HEK293 (cell line): ENCODE data around the gene DNAJB7.

Experiments
- CTCF ChIA-PET: fragments of 350-600 bp; formaldehyde crosslinking; extraction: SDS; loops from one replicate; lab custom pipeline; 2021; ENCODE audit warnings: antibody characterized with exemption; lab: Yijun Ruan, JAX
- POLR2A ChIA-PET: fragments of 300-600 bp; formaldehyde crosslinking; extraction: SDS; loops from one replicate; lab custom pipeline; 2020; ENCODE audit warnings: antibody characterized with exemption, inconsistent platforms; lab: Yijun Ruan, JAX
- H3K27ac ChIP-seq: fragments of 200-500 bp; sonication (Bioruptor generic); 2 replicates; pipeline ENCODE4 v1.5.1; 2014; ENCODE audit warnings: low read depth, low read length, control low read depth, inconsistent platforms; ENCODE audit errors: extremely low read depth
- H3K36me3 ChIP-seq, 2 experiments: fragments of 200-500 bp in 1 of 2; sonication (Bioruptor generic) in 1 of 2; 1 replicate in 1 of 2; 2 replicates in 1 of 2; pipeline ENCODE4 v1.5.1; 2014 to 2017; ENCODE audit warnings: inconsistent platforms in 2 of 2, low read length in 2 of 2; ENCODE audit not compliant: control insufficient read depth in 2 of 2, insufficient read depth in 1 of 2
- H3K4me1 ChIP-seq: fragments of 200-500 bp; sonication (Bioruptor generic); 2 replicates; pipeline ENCODE4 v1.5.1; 2014; ENCODE audit warnings: mild to moderate bottlenecking, low read length, inconsistent platforms; ENCODE audit not compliant: control insufficient read depth, insufficient read depth
- H3K4me3 ChIP-seq: 2 replicates; pipeline ENCODE4 v1.5.1; 2011; ENCODE audit warnings: low read depth, mild to moderate bottlenecking, control low read depth, low read length, moderate library complexity
- H3K9me3 ChIP-seq: fragments of 200-500 bp; sonication (Bioruptor generic); 2 replicates; pipeline ENCODE4 v1.5.1; 2014; ENCODE audit warnings: low read depth, low read length, inconsistent platforms; ENCODE audit not compliant: control insufficient read depth, insufficient read depth
- EGR2 ChIP-seq: fragments of 450-650 bp; formaldehyde crosslinking; IDR thresholded peaks from 2 replicates; pipeline ENCODE4 v1.5.1; 2016; ENCODE audit warnings: low read depth, missing biosample characterization, missing genetic modification characterization
- MYNN ChIP-seq: fragments of 450-650 bp; formaldehyde crosslinking; IDR thresholded peaks from 2 replicates; pipeline ENCODE4 v1.5.1; 2016; ENCODE audit warnings: missing biosample characterization, missing genetic modification characterization, borderline replicate concordance
- OVOL3 ChIP-seq: fragments of 450-650 bp; formaldehyde crosslinking; IDR thresholded peaks from 2 replicates; pipeline ENCODE4 v1.5.1; 2016; ENCODE audit warnings: missing biosample characterization, missing genetic modification characterization
- PRDM1 ChIP-seq: fragments of 450-650 bp; formaldehyde crosslinking; IDR thresholded peaks from 2 replicates; pipeline ENCODE4; 2016; ENCODE audit warnings: missing biosample characterization, missing genetic modification characterization
- REPIN1 ChIP-seq: fragments of 450-650 bp; formaldehyde crosslinking; IDR thresholded peaks from 2 replicates; pipeline ENCODE4 v1.5.1; 2017; ENCODE audit warnings: missing biosample characterization, missing genetic modification characterization, low read depth
- SCRT2 ChIP-seq: fragments of 450-650 bp; formaldehyde crosslinking; IDR thresholded peaks from 2 replicates; pipeline ENCODE4 v1.5.1; 2016; ENCODE audit warnings: missing biosample characterization, missing genetic modification characterization
- SP7 ChIP-seq: fragments of 450-650 bp; formaldehyde crosslinking; IDR thresholded peaks from 2 replicates; pipeline ENCODE4 v1.5.1; 2016; ENCODE audit warnings: missing biosample characterization, missing genetic modification characterization
- ZBTB1 ChIP-seq: fragments of 450-650 bp; formaldehyde crosslinking; IDR thresholded peaks from 2 replicates; pipeline ENCODE4 v1.5.1; 2016; ENCODE audit warnings: missing biosample characterization, missing genetic modification characterization
- ZBTB21 ChIP-seq: fragments of 450-650 bp; formaldehyde crosslinking; IDR thresholded peaks from 2 replicates; pipeline ENCODE4 v1.5.1; 2017; ENCODE audit warnings: missing biosample characterization, missing genetic modification characterization
- ZFHX2 ChIP-seq: fragments of 450-650 bp; formaldehyde crosslinking; conservative IDR thresholded peaks from 2 replicates; pipeline ENCODE4 v1.5.1; 2016; ENCODE audit warnings: missing biosample characterization, missing genetic modification characterization
- ZNF155 ChIP-seq: fragments of 450-650 bp; formaldehyde crosslinking; IDR thresholded peaks from 2 replicates; pipeline ENCODE4 v1.5.1; 2016; ENCODE audit warnings: missing biosample characterization, missing genetic modification characterization
- ZNF2 ChIP-seq: fragments of 450-650 bp; formaldehyde crosslinking; IDR thresholded peaks from 2 replicates; pipeline ENCODE4 v1.5.1; 2016; ENCODE audit warnings: missing biosample characterization, missing genetic modification characterization
- ZNF214 ChIP-seq: fragments of 450-650 bp; formaldehyde crosslinking; IDR thresholded peaks from 2 replicates; pipeline ENCODE4 v1.5.1; 2017; ENCODE audit warnings: missing biosample characterization, mild to moderate bottlenecking, missing genetic modification characterization, borderline replicate concordance
- ZNF221 ChIP-seq: fragments of 450-650 bp; formaldehyde crosslinking; IDR thresholded peaks from 2 replicates; pipeline ENCODE4 v1.5.1; 2017; ENCODE audit warnings: missing biosample characterization, missing genetic modification characterization, borderline replicate concordance
- ZNF274 ChIP-seq, 2 experiments: fragments of 200-500 bp in 1 of 2; fragments of 450-650 bp in 1 of 2; sonication (Bioruptor generic) in 1 of 2; formaldehyde crosslinking in 1 of 2; IDR thresholded peaks; 2 replicates each; pipeline versions ENCODE4 v1.5.1 to v1.6.1; 2014 to 2016; ENCODE audit warnings: borderline replicate concordance in 1 of 2, inconsistent platforms in 1 of 2, low read length in 1 of 2, missing biosample characterization in 1 of 2, missing genetic modification characterization in 1 of 2
- ZNF366 ChIP-seq: fragments of 450-650 bp; formaldehyde crosslinking; conservative IDR thresholded peaks from 2 replicates; pipeline ENCODE4 v1.5.1; 2016; ENCODE audit warnings: missing biosample characterization, missing genetic modification characterization
- ZNF560 ChIP-seq: fragments of 450-650 bp; formaldehyde crosslinking; IDR thresholded peaks from 2 replicates; pipeline ENCODE4 v1.5.1; 2017; ENCODE audit warnings: missing biosample characterization, missing genetic modification characterization, borderline replicate concordance
- ZNF585B ChIP-seq: fragments of 450-650 bp; formaldehyde crosslinking; IDR thresholded peaks from 2 replicates; pipeline ENCODE4 v1.5.1; 2016; ENCODE audit warnings: missing biosample characterization, missing genetic modification characterization
- ZNF664 ChIP-seq: fragments of 450-650 bp; formaldehyde crosslinking; IDR thresholded peaks from 2 replicates; pipeline ENCODE4 v1.5.1; 2016; ENCODE audit warnings: missing biosample characterization, missing genetic modification characterization
- ZNF707 ChIP-seq: fragments of 450-650 bp; formaldehyde crosslinking; IDR thresholded peaks from 2 replicates; pipeline ENCODE4 v1.5.1; 2016; ENCODE audit warnings: missing biosample characterization, missing genetic modification characterization
- ZNF785 ChIP-seq: fragments of 450-650 bp; formaldehyde crosslinking; IDR thresholded peaks from 2 replicates; pipeline ENCODE4 v1.5.1; 2016; ENCODE audit warnings: missing biosample characterization, missing genetic modification characterization
- ZSCAN30 ChIP-seq: fragments of 450-650 bp; IDR thresholded peaks from 2 replicates; pipeline ENCODE4 v1.5.1; 2018; ENCODE audit warnings: missing biosample characterization, mild to moderate bottlenecking, missing genetic modification characterization, moderate library complexity
- TF ChIP-seq, protein P1 (sequence below): fragments of 450-650 bp; formaldehyde crosslinking; IDR thresholded peaks from 2 replicates; pipeline ENCODE4 v1.5.1; 2017; ENCODE audit warnings: missing biosample characterization, missing genetic modification characterization
- TF ChIP-seq, protein P2 (sequence below): fragments of 450-650 bp; formaldehyde crosslinking; IDR thresholded peaks from 2 replicates; pipeline ENCODE4 v1.5.1; 2016; ENCODE audit warnings: missing biosample characterization, missing genetic modification characterization
- TF ChIP-seq, protein P3 (sequence below): fragments of 450-650 bp; formaldehyde crosslinking; IDR thresholded peaks from 2 replicates; pipeline ENCODE4 v1.5.1; 2016; ENCODE audit warnings: missing biosample characterization, missing genetic modification characterization
- TF ChIP-seq, protein P4 (sequence below): fragments of 450-650 bp; formaldehyde crosslinking; IDR thresholded peaks from 2 replicates; pipeline ENCODE4 v1.5.1; 2016; ENCODE audit warnings: missing biosample characterization, missing genetic modification characterization
- TF ChIP-seq, protein P5 (sequence below): fragments of 450-650 bp; formaldehyde crosslinking; IDR thresholded peaks from 2 replicates; pipeline ENCODE4 v1.5.1; 2016; ENCODE audit warnings: missing biosample characterization, missing genetic modification characterization, low read depth

Gene DNAJB7

DNA sequence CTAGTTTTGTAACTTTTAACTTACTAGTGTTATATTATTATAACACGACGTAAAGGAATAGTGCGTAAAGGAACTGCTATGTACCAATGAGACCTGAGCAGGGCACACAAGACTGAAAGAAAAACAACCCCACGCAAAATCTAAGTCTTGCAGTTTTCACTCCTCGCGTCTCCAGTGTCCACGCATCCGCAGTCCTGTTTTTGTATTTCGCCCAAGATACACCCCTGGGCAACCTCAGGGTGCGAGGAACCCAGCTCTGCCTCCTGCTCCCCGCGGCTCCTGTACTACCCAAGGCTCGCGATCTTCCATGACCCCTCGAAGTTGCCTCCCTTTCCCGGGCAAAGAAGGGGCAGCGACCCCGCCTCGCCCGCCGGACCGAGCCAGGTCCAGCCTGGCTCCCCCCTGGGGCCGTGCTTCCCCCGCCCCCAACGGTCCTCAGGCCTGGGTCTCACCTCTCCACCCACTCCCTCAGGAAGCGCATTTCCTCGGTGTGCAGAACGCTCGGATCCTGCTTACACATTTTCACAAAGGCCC lies 5.9 kb downstream of the DNAJB7 start (continued):
- TF ChIP-seq, protein P1, sequence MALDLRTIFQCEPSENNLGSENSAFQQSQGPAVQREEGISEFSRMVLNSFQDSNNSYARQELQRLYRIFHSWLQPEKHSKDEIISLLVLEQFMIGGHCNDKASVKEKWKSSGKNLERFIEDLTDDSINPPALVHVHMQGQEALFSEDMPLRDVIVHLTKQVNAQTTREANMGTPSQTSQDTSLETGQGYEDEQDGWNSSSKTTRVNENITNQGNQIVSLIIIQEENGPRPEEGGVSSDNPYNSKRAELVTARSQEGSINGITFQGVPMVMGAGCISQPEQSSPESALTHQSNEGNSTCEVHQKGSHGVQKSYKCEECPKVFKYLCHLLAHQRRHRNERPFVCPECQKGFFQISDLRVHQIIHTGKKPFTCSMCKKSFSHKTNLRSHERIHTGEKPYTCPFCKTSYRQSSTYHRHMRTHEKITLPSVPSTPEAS (tag by site-specific recombination) = no peak
- TF ChIP-seq ZNF221 = no peak
- no peak for TF ChIP-seq REPIN1 (tag by site-specific recombination)
- peak; percentile 87; the same call in 1 of the 2 replicates for TF ChIP-seq EGR2 (tag by site-specific recombination)
- TF ChIP-seq, protein P2, sequence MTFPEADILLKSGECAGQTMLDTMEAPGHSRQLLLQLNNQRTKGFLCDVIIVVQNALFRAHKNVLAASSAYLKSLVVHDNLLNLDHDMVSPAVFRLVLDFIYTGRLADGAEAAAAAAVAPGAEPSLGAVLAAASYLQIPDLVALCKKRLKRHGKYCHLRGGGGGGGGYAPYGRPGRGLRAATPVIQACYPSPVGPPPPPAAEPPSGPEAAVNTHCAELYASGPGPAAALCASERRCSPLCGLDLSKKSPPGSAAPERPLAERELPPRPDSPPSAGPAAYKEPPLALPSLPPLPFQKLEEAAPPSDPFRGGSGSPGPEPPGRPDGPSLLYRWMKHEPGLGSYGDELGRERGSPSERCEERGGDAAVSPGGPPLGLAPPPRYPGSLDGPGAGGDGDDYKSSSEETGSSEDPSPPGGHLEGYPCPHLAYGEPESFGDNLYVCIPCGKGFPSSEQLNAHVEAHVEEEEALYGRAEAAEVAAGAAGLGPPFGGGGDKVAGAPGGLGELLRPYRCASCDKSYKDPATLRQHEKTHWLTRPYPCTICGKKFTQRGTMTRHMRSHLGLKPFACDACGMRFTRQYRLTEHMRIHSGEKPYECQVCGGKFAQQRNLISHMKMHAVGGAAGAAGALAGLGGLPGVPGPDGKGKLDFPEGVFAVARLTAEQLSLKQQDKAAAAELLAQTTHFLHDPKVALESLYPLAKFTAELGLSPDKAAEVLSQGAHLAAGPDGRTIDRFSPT (tag by site-specific recombination) = peak; percentile 71
- TF ChIP-seq PRDM1 (tag by site-specific recombination) = no peak
- TF ChIP-seq, protein P3, sequence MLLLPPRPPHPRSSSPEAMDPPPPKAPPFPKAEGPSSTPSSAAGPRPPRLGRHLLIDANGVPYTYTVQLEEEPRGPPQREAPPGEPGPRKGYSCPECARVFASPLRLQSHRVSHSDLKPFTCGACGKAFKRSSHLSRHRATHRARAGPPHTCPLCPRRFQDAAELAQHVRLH (tag by site-specific recombination) = 0 out of 2 replicates have a peak, but pooled peaks have one; percentile 8
- no peak for TF ChIP-seq ZNF214 (tag by site-specific recombination)
- TF ChIP-seq ZFHX2 (tag by site-specific recombination) = peak; percentile 91
- TF ChIP-seq ZNF785 (tag by site-specific recombination) = no peak
- no peak for TF ChIP-seq ZNF585B

DNA sequence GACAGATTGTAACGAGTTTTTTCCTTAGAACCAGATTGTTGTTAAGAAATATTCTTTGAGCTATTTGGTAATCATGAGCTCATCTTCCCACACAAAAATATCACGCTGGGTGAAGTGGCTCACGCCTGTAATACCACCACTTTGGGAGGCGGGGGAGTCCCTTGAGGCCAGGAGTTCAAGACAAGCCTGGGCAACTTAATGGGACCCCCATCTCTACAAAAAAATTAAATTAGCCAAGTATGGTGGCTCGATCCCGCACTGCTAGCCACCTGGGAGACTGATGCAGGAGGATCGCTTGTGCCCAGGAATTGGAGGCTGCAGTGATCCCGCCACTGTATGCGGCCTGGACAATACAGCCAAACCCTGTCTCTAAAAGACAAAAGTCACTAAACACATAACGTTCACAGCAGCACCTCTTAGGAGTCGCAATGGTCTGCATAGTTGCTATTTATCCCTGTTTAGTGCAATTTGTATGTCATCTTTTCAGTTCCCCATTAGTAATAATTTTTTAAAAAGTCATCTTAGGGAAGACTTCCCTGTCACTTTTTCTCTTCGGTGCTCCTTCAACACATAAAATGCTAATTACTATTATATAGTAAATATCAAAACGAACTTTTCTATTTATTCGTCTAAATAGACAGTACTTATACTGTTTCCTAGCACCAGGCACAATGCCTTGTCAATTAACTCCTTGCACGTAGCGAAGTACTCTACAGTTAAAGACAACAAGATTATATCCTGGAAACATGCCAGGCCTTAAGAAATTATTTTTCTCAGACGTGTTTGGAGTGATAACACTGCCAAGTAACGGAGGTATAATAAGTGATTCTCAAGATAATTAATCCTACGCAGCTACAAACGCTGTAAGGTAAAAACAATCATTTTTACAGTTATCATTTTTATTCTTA lies 6.6 kb downstream of the DNAJB7 start:
- Histone ChIP-seq H3K4me1 (peaks cover 22% of the 10 kb centered on the region), H3K36me3 (peaks cover 8 to 28% of the 10 kb centered on the region in 2 experiments), H3K27ac (peak overlapping the region; percentile 98; the same call in 1 of the 2 replicates), H3K9me3 (no peaks in the 10 kb centered on the region), H3K4me3 (peak overlapping the region; percentile 53)
- ChIA-PET CTCF (interaction anchor here (0.5 to 4.2 kb wide), 6 partner anchors 23 to 367 kb away, joined by 3 to 20 read pairs (median 4); no protein-coding TSS in a partner anchor), POLR2A (interaction anchor here (0.9 to 2.3 kb wide), 4 partner anchors 17 to 176 kb away, joined by 3 to 11 read pairs (median 4); partner anchors contain the start of genes MCHR1 and SLC25A17)
- TF ChIP-seq ZNF2 (tag by site-specific recombination) (no peak), ZNF664 (no peak), MYNN (tag by site-specific recombination) (no peak), ZNF155 (tag by site-specific recombination) (no peak), ZNF560 (tag by site-specific recombination) (no peak), SP7 (tag by site-specific recombination) (0 out of 2 replicates have a peak, but pooled peaks have one; percentile 15), EGR2 (tag by site-specific recombination) (peak; percentile 73), ZNF366 (no peak), SCRT2 (no peak), OVOL3 (tag by site-specific recombination) (no peak), ZBTB21 (peak; percentile 50; the same call in 1 of the 2 replicates), ZNF274 (IDR thresholded peaks at IDR 0.05; ENCODE audit: low read length) (no peak), ZNF274 (tag by site-specific recombination; IDR thresholded peaks at IDR 0.05; ENCODE audit: borderline replicate concordance) (no peak), ZBTB1 (no peak), ZNF707 (tag by site-specific recombination) (no peak), ZSCAN30 (0 out of 2 replicates have a peak, but pooled peaks have one; percentile 19)
- TF ChIP-seq, protein P4, sequence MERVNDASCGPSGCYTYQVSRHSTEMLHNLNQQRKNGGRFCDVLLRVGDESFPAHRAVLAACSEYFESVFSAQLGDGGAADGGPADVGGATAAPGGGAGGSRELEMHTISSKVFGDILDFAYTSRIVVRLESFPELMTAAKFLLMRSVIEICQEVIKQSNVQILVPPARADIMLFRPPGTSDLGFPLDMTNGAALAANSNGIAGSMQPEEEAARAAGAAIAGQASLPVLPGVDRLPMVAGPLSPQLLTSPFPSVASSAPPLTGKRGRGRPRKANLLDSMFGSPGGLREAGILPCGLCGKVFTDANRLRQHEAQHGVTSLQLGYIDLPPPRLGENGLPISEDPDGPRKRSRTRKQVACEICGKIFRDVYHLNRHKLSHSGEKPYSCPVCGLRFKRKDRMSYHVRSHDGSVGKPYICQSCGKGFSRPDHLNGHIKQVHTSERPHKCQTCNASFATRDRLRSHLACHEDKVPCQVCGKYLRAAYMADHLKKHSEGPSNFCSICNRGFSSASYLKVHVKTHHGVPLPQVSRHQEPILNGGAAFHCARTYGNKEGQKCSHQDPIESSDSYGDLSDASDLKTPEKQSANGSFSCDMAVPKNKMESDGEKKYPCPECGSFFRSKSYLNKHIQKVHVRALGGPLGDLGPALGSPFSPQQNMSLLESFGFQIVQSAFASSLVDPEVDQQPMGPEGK = peak; percentile 44; the same call in 1 of the 2 replicates
- TF ChIP-seq, protein P5, sequence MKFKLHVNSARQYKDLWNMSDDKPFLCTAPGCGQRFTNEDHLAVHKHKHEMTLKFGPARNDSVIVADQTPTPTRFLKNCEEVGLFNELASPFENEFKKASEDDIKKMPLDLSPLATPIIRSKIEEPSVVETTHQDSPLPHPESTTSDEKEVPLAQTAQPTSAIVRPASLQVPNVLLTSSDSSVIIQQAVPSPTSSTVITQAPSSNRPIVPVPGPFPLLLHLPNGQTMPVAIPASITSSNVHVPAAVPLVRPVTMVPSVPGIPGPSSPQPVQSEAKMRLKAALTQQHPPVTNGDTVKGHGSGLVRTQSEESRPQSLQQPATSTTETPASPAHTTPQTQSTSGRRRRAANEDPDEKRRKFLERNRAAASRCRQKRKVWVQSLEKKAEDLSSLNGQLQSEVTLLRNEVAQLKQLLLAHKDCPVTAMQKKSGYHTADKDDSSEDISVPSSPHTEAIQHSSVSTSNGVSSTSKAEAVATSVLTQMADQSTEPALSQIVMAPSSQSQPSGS (tag by site-specific recombination) = 0 out of 2 replicates have a peak, but pooled peaks have one; percentile 27
